Endothelial cell of umbilical vein (primary cell): ENCODE data around the gene MEI1. TPM values are rescaled to one million over a fixed set of nuclear protein-coding genes. Genes with fewer than 3 reads are reported as not detected.

Experiments used
- BruUV-seq: library from RNA; stranded (reverse); fragments of 400-500 nt; replicated peaks from 2 replicates; lab custom pipeline; 2021; lab: Mats Ljungman, UMichigan
- CTCF ChIA-PET: fragments of 300-600, 350-600 bp; sonication (Branson Sonifier 250); formaldehyde crosslinking; loops from one replicate; lab custom pipeline; 2021; ENCODE audit warnings: antibody characterized with exemption, inconsistent platforms; lab: Charles Lee
- POLR2A ChIA-PET: fragments of 300-600, 350-600 bp; sonication (Branson Sonifier 250); formaldehyde crosslinking; loops from one replicate; lab custom pipeline; 2021; ENCODE audit warnings: antibody characterized with exemption, inconsistent platforms; lab: Charles Lee
- DNase-seq: peaks from one replicate; pipeline ENCODE4 v3.0.0-alpha.2; 2011; ENCODE audit warnings: low read depth, low spot score
- FAIRE-seq: peaks from 2 replicates; lab custom pipeline; 2011; peaks lifted over from hg19 to GRCh38; lab: Jason Lieb, UNC
- H2AFZ ChIP-seq: 2 replicates; pipeline ENCODE4 v1.6.0; 2012; ENCODE audit warnings: low read depth, low read length, control low read depth, inconsistent platforms
- H3K27ac ChIP-seq: 2 replicates; pipeline ENCODE4 v1.5.1; 2011; ENCODE audit warnings: low read depth, mild to moderate bottlenecking, control low read depth, low read length, moderate library complexity; ENCODE audit not compliant: insufficient read depth
- H3K27me3 ChIP-seq, 2 experiments: 2 replicates each; pipeline versions ENCODE4 v1.6.0 to v1.6.1; 2011; ENCODE audit warnings: low read length in 2 of 2, mixed read lengths in 1 of 2; ENCODE audit not compliant: control insufficient read depth in 2 of 2, insufficient read depth in 2 of 2
- H3K36me3 ChIP-seq, 2 experiments: 2 replicates in 1 of 2; 3 replicates in 1 of 2; pipeline ENCODE4 v1.5.1; 2011; ENCODE audit warnings: low read length in 2 of 2, mild to moderate bottlenecking in 1 of 2, moderate library complexity in 1 of 2; ENCODE audit not compliant: control insufficient read depth in 2 of 2, insufficient read depth in 2 of 2; ENCODE audit errors: extremely low read depth in 1 of 2
- H3K4me1 ChIP-seq: 3 replicates; pipeline ENCODE4 v1.5.1; 2011; ENCODE audit warnings: mild to moderate bottlenecking, low read length; ENCODE audit not compliant: control insufficient read depth, insufficient read depth; ENCODE audit errors: extremely low read depth
- H3K4me2 ChIP-seq: 2 replicates; pipeline ENCODE4 v1.6.1; 2011; ENCODE audit warnings: low read length, control low read depth, mixed read lengths; ENCODE audit not compliant: insufficient read depth
- H3K4me3 ChIP-seq, 3 experiments: fragments of 200-600 bp in 1 of 3; sonication (generic), shearing (Covaris generic) in 1 of 3; replicated peaks in 1 of 3; 2 replicates each; pipeline ENCODE4 v1.5.1; 2011 to 2016; ENCODE audit warnings: control low read depth in 3 of 3, low read length in 3 of 3, mild to moderate bottlenecking in 2 of 3, inconsistent platforms in 1 of 3, low read depth in 1 of 3, moderate library complexity in 1 of 3; ENCODE audit not compliant: insufficient read depth in 1 of 3
- H3K79me2 ChIP-seq: 2 replicates; pipeline ENCODE4 v1.6.0; 2012; ENCODE audit warnings: low read length, inconsistent platforms; ENCODE audit not compliant: control insufficient read depth, insufficient read depth
- H3K9ac ChIP-seq: replicated peaks from 2 replicates; pipeline ENCODE3; 2011; ENCODE audit warnings: low read length, control low read depth; ENCODE audit not compliant: insufficient read depth; ENCODE audit errors: extremely low read depth
- H3K9me1 ChIP-seq: replicated peaks from 3 replicates; pipeline ENCODE4 v1.6.0; 2011; ENCODE audit warnings: mild to moderate bottlenecking, low read length; ENCODE audit not compliant: control insufficient read depth, insufficient read depth; ENCODE audit errors: extremely low read depth
- H3K9me3 ChIP-seq: replicated peaks from 2 replicates; pipeline ENCODE4 v1.5.1; 2012; ENCODE audit warnings: low read length, inconsistent platforms; ENCODE audit not compliant: control insufficient read depth, insufficient read depth
- H4K20me1 ChIP-seq: replicated peaks from 2 replicates; pipeline ENCODE3; 2011; ENCODE audit warnings: mild to moderate bottlenecking, low read length; ENCODE audit not compliant: control insufficient read depth, insufficient read depth; ENCODE audit errors: extremely low read depth
- EZH2 ChIP-seq: IDR thresholded peaks from 2 replicates; pipeline ENCODE4 v1.6.1; 2012; ENCODE audit warnings: borderline replicate concordance, low read depth, mild to moderate bottlenecking, moderate library complexity, low read length, inconsistent platforms; ENCODE audit not compliant: severe bottlenecking
- FOS ChIP-seq: IDR thresholded peaks from 2 replicates; pipeline ENCODE4 v1.6.1; 2011; ENCODE audit warnings: mild to moderate bottlenecking, low read length, moderate library complexity, borderline replicate concordance; ENCODE audit not compliant: insufficient read depth
- GATA2 ChIP-seq: IDR thresholded peaks from 2 replicates; pipeline ENCODE4 v1.7.0; 2011; ENCODE audit warnings: low read depth, mild to moderate bottlenecking, moderate library complexity, mixed read lengths, low read length; ENCODE audit not compliant: insufficient read length, insufficient read depth
- JUN ChIP-seq: IDR thresholded peaks from 2 replicates; pipeline ENCODE4 v1.6.1; 2011; ENCODE audit warnings: borderline replicate concordance, low read depth; ENCODE audit not compliant: insufficient read length, insufficient read depth
- MYC ChIP-seq: IDR thresholded peaks from one replicate; pipeline ENCODE4 v1.6.1; 2011; ENCODE audit warnings: mild to moderate bottlenecking, low read depth, low read length
- POLR2A ChIP-seq: IDR thresholded peaks from 2 replicates; pipeline ENCODE4 v1.6.1; 2012; ENCODE audit warnings: low read depth, mild to moderate bottlenecking, control low read depth, low read length
- POLR2AphosphoS5 ChIP-seq: IDR thresholded peaks from 2 replicates; pipeline ENCODE4 v1.6.1; 2012; ENCODE audit warnings: low read depth, mild to moderate bottlenecking, control low read depth, low read length, moderate library complexity; ENCODE audit not compliant: insufficient read depth
- dilution Hi-C: fragments of 300-500 bp; cut with MboI; formaldehyde crosslinking; loops from one replicate; pipeline ENCODE4 v1.15.0; 2019; ENCODE audit warnings: low sequenced_read_pairs; ENCODE audit not compliant: extremely low pct_ligation_motif_present
- intact Hi-C: fragments of 100-400 bp; cut with micrococcal nuclease; formaldehyde crosslinking; loops from one replicate; pipeline ENCODE4 v1.10.0; 2022
- polyA plus RNA-seq, 4 experiments: library from polyadenylated mRNA; depleted of rRNA in 3 of 4; stranded (reverse) in 3 of 4; unstranded in 1 of 4; fragments of >200 nt; gene quantifications; 2 replicates each; pipeline versions ENCODE4 v1.2.1 to v1.2.3, GENCODE V29; 2011 to 2012; ENCODE audit warnings: missing spikeins in 1 of 4
- total RNA-seq: library from RNA; stranded (reverse); gene quantifications from 2 replicates; pipeline ENCODE4 v1.2.3, GENCODE V29; 2021
- TF ChIP-seq, protein P1 (sequence below): IDR thresholded peaks from 2 replicates; pipeline ENCODE4 v1.6.1; 2011; ENCODE audit not compliant: insufficient read depth, insufficient read length
- TF ChIP-seq, protein P2 (sequence below), 2 donors: IDR thresholded peaks; 1 replicate in 1 of 2; 2 replicates in 1 of 2; pipeline ENCODE4 v1.5.1; 2011; ENCODE audit warnings: low read length in 2 of 2, mild to moderate bottlenecking in 2 of 2, moderate library complexity in 2 of 2, control low read depth in 1 of 2, inconsistent platforms in 1 of 2, low read depth in 1 of 2; ENCODE audit not compliant: insufficient read depth in 1 of 2; ENCODE audit errors: extremely low read depth in 1 of 2

MEI1 gene
- total and polyA plus RNA-seq, 2 donors (not counting 3 experiments of a cell fraction or from before 2014, with no cell fraction given) = 1.5 to 1.9 TPM

DNA sequence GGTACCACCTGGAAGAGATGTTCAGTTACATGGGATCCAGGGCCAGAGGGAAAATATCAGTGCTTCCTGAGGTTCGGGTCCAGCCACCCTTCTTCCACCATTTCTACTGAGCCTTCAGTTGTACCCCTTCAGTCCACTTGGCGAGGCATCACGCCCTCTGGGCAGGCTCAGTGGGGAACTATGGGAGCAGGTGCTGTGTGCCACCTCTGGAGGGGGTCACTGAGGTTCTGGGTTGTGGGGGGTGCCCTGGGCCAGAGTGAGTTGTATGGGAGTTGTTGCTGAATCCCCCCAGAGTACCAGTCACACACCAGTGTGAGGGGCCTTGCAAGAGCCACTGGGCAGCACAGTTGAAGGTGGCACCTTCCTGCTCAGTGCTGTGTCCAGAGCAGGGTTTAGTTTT is 130.9 kb downstream of the MEI1 start:
- H3K36me3 ChIP-seq = peaks cover 0 to 2% of the 10 kb centered on the region in 2 experiments
- intact Hi-C loops (no loop called here), dilution Hi-C loops (no loop called here)
- ChIA-PET CTCF (interaction anchor here (1.4 to 1.7 kb wide), 2 partner anchors 111 to 133 kb away, joined by 5 to 6 read pairs; no protein-coding TSS in a partner anchor), POLR2A (no interaction called here)
- H2AFZ ChIP-seq = no peak overlapping the region
- peaks cover 19% of the 10 kb centered on the region for H3K79me2 ChIP-seq
- no peak overlapping the region for H3K4me2 ChIP-seq
- no peak overlapping the region for H3K9ac ChIP-seq
- H4K20me1 ChIP-seq = no peaks in the 10 kb centered on the region
- no peak overlapping the region for H3K27ac ChIP-seq
- no peaks in the 10 kb centered on the region for H3K9me1 ChIP-seq
- no peak for FAIRE-seq
- TF ChIP-seq, protein P1, sequence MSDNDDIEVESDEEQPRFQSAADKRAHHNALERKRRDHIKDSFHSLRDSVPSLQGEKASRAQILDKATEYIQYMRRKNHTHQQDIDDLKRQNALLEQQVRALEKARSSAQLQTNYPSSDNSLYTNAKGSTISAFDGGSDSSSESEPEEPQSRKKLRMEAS = no peak
- TF ChIP-seq, protein P2, sequence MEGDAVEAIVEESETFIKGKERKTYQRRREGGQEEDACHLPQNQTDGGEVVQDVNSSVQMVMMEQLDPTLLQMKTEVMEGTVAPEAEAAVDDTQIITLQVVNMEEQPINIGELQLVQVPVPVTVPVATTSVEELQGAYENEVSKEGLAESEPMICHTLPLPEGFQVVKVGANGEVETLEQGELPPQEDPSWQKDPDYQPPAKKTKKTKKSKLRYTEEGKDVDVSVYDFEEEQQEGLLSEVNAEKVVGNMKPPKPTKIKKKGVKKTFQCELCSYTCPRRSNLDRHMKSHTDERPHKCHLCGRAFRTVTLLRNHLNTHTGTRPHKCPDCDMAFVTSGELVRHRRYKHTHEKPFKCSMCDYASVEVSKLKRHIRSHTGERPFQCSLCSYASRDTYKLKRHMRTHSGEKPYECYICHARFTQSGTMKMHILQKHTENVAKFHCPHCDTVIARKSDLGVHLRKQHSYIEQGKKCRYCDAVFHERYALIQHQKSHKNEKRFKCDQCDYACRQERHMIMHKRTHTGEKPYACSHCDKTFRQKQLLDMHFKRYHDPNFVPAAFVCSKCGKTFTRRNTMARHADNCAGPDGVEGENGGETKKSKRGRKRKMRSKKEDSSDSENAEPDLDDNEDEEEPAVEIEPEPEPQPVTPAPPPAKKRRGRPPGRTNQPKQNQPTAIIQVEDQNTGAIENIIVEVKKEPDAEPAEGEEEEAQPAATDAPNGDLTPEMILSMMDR (IDR thresholded peaks at IDR 0.05; ENCODE audit: extremely low read depth in 1 of 2, insufficient read depth in 1 of 2, low read depth in 1 of 2, low read length in 2 of 2) = no peak
- no peak for TF ChIP-seq POLR2AphosphoS5
- no peak for TF ChIP-seq FOS
- no peak for TF ChIP-seq MYC
- no peak for TF ChIP-seq EZH2
- no peak for TF ChIP-seq JUN
- TF ChIP-seq POLR2A = no peak
- TF ChIP-seq GATA2 = no peak
- H3K27me3 ChIP-seq = no peaks in the 10 kb centered on the region
- no TSS peak for BruUV-seq
- no peak for DNase-seq
- no peak overlapping the region for H3K4me3 ChIP-seq
- peaks cover 18% of the 10 kb centered on the region for H3K4me1 ChIP-seq
- H3K9me3 ChIP-seq = no peaks in the 10 kb centered on the region
